BE2C (cell line): ENCODE data around the gene CCDC87.
A peak's percentile ranks its signal among the peaks of the same experiment; 100 is the strongest.
"Not testable (repeated sequence)": the region's sequence is repeated elsewhere in the genome, so short reads cannot be mapped to it uniquely, and the experiment has no call there.

Experiments
- DNase-seq: peaks from one replicate; pipeline ENCODE4 v3.0.0-alpha.2; 2020
- H3K27me3 ChIP-seq: fragments of 250-450 bp; sonication (Bioruptor Pico); 2 replicates; pipeline ENCODE4 v1.5.1; 2020; ENCODE audit warnings: mild to moderate bottlenecking
- H3K36me3 ChIP-seq: fragments of 250-450 bp; sonication (Bioruptor Pico); 2 replicates; pipeline ENCODE4 v1.5.1; 2020; ENCODE audit warnings: mild to moderate bottlenecking
- H3K4me1 ChIP-seq: fragments of 250-450 bp; sonication (Bioruptor Pico); 2 replicates; pipeline ENCODE4 v1.5.1; 2020
- H3K4me3 ChIP-seq: 2 replicates; pipeline ENCODE4 v1.5.1; 2011; ENCODE audit warnings: low read depth, low read length
- H3K9me3 ChIP-seq: fragments of 250-450 bp; sonication (Bioruptor Pico); 2 replicates; pipeline ENCODE4 v1.5.1; 2020
- CTCF ChIP-seq: IDR thresholded peaks from 2 replicates; pipeline ENCODE4 v1.5.1; 2012; ENCODE audit warnings: mild to moderate bottlenecking, low read depth, low read length

The CCDC87 gene

DNA sequence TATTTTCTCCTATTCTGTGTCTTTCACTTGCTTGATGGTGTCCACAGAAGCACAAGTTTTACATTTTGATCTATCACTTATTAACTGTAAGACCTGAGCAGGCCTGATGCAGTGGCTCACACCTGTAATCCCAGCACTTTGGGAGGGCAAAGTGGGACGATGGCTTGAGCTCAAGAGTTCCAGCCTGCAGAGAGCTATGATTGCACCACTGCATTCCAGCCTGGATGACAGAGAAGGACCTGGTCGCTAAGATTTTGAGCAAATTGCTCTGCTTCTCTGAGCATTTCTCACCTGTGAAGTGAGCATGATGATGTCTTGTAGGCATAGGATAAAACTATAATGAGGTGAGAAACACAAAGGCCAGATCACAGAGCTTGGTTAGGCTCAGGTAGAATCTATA lies 6.7 kb downstream of the CCDC87 start:
- Histone ChIP-seq H3K36me3 (no peaks in the 10 kb centered on the region), H3K27me3 (no peaks in the 10 kb centered on the region), H3K4me3 (no peak overlapping the region), H3K4me1 (no peaks in the 10 kb centered on the region), H3K9me3 (no peaks in the 10 kb centered on the region)
- no peak for DNase-seq
- no peak for TF ChIP-seq CTCF

DNA sequence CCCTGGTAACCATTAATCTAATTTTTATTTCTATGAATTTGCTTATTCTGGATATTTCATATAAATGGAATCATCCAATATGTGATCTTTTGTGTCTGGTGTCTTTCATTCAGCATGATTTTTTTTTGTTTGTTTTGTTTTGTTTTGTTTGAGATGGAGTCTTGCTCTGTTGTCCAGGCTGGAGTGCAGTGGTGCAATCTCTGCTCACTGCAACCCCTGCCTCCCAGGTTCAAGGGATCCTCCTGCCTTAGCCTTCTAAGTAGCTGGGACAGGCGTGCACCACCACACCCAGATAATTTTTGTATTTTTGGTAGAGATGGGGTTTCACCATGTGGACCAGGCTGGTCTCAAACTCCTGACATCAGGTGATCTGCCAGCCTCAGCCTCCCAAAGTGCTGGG lies 7.4 kb downstream of the CCDC87 start:
- DNase-seq, H3K9me3 ChIP-seq, H3K4me3 ChIP-seq, H3K4me1 ChIP-seq, H3K36me3 ChIP-seq, H3K27me3 ChIP-seq: not testable (repeated sequence)

- not testable (repeated sequence) for H3K36me3 ChIP-seq, H3K27me3 ChIP-seq, DNase-seq, H3K9me3 ChIP-seq, H3K4me1 ChIP-seq, H3K4me3 ChIP-seq
Observed at GRCh38 chr11:66582565-66583147, 10.2 kb downstream of the CCDC87 start.

DNA sequence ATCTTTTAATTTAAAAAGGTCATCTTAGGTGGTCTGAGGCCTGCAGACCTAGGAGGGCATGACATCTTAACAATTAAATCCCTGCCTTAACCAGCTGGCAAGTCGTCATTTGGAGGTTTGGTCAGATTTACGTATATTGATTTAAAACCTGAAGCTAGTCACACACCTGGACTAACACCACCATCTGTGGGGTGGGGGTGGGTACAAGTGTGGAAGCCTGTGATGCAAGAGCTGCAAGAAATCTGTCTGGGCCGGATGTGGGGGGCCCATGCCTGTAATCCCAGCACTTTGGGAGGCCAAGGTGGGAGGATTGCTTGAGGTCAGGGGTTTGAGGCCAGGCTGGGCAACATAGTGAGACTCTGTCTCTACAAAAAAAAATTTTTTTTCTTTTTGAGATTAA lies 11.6 kb downstream of the CCDC87 start:
- Histone ChIP-seq H3K4me3 (no peak overlapping the region), H3K9me3 (no peaks in the 10 kb centered on the region), H3K4me1 (no peaks in the 10 kb centered on the region), H3K27me3 (no peaks in the 10 kb centered on the region), H3K36me3 (no peaks in the 10 kb centered on the region)
- DNase-seq: no peak
- no peak for TF ChIP-seq CTCF

DNA sequence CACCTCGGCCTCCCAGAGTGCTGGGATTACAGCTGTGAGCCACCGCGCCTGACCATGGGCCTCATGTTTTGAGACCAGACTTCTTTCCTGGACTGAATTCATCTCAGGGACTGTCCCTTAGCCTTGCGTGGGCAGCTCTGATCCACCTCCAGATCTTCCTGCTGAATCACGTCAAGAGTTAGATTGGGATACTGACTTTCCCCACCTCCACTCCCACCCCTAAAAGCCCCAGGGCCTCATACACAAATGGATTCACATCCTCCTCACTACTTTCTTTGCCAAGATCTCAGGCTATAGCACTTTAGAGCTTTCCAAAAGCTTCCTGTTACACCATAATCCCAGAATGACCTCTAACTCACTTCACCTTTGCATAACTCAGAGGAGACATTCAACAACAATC lies 12.1 kb downstream of the CCDC87 start:
- Histone ChIP-seq H3K36me3 (no peaks in the 10 kb centered on the region), H3K4me1 (no peaks in the 10 kb centered on the region), H3K9me3 (no peaks in the 10 kb centered on the region), H3K27me3 (no peaks in the 10 kb centered on the region), H3K4me3 (no peak overlapping the region)
- no peak for DNase-seq
- no peak for TF ChIP-seq CTCF

DNA sequence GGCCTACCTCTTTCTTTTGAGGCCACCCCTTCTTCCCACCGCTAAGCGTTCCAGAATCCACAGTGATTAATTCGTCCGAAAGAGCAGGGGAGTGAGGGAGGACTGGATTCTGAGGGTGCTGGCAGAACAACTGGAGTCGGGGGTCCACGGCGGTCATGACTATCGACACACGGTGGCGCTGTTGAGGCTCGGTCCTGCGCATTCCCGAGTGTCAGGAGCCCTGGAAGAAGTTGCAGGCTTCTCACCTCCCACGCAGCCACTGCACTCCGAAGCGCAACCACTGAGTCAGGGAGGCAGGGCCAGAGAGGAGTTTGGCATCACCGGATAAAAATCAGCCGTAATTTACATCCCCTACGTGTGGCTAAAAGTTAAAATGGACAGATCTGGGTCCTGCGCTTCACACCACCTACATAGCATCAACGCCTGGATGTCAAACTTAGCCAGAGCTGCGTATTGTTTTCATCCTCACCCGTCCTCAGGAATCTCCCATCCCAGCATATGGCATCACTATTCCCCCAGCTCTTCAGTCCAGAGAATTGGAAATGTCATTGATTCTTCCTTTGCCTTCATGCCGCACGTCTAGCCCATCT lies 13.8 kb downstream of the CCDC87 start:
- Histone ChIP-seq H3K9me3 (no peaks in the 10 kb centered on the region), H3K4me1 (no peaks in the 10 kb centered on the region), H3K36me3 (no peaks in the 10 kb centered on the region), H3K4me3 (no peak overlapping the region), H3K27me3 (peaks cover 5% of the 10 kb centered on the region)
- DNase-seq: peak; percentile 84
- peak; percentile 90 for TF ChIP-seq CTCF

DNA sequence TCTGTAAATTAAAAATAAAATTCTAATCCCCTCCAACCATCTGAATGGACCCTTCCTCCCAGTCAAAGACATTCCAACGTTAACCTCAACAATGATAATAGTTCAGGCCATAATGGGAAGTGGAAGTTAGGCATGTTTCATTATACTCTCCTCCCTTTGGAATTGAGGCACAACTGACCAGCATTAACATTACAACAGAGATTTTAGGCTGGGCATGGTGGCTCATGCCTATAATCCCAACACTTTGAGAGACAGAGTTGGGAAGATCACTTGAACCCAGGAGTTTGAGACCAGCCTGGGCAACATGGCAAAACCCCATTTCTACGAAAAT lies 22.0 kb downstream of the CCDC87 start:
- H3K4me3 ChIP-seq: no peak overlapping the region
- no peak for TF ChIP-seq CTCF
- no peaks in the 10 kb centered on the region for H3K9me3 ChIP-seq
- no peaks in the 10 kb centered on the region for H3K4me1 ChIP-seq
- DNase-seq: no peak
- H3K36me3 ChIP-seq: no peaks in the 10 kb centered on the region
- peaks cover 5% of the 10 kb centered on the region for H3K27me3 ChIP-seq
